ENCODE results near the gene ITFG2.

- TF ChIP-seq EZH2phosphoT487 (IDR thresholded peaks at IDR 0.05) (no peak), EZH2 (IDR thresholded peaks at IDR 0.05) (no peak)
- TF ChIP-seq, protein P1, sequence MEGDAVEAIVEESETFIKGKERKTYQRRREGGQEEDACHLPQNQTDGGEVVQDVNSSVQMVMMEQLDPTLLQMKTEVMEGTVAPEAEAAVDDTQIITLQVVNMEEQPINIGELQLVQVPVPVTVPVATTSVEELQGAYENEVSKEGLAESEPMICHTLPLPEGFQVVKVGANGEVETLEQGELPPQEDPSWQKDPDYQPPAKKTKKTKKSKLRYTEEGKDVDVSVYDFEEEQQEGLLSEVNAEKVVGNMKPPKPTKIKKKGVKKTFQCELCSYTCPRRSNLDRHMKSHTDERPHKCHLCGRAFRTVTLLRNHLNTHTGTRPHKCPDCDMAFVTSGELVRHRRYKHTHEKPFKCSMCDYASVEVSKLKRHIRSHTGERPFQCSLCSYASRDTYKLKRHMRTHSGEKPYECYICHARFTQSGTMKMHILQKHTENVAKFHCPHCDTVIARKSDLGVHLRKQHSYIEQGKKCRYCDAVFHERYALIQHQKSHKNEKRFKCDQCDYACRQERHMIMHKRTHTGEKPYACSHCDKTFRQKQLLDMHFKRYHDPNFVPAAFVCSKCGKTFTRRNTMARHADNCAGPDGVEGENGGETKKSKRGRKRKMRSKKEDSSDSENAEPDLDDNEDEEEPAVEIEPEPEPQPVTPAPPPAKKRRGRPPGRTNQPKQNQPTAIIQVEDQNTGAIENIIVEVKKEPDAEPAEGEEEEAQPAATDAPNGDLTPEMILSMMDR (IDR thresholded peaks at IDR 0.05), result no peak
These were observed 16.9 kb upstream of the ITFG2 start for GRCh38 chr12:2795291-2796186.
